IMR-90 (cell line): ENCODE measurements around the gene PCDH12. TPM values are rescaled to one million over a fixed set of nuclear protein-coding genes. Genes with fewer than 3 reads are reported as not detected.

Experiments
- ATAC-seq: fragments of 200-7000 bp; cut with Tn5 transposase; 2 replicates; pipeline ENCODE4 v1.9.1; 2020; ENCODE audit warnings: low read depth, mild to moderate bottlenecking, moderate library complexity
- BruUV-seq: library from RNA; stranded (reverse); fragments of 400-500 nt; replicated peaks from 2 replicates; lab custom pipeline; 2021; lab: Mats Ljungman, UMichigan
- CTCF ChIA-PET: fragments of 300-600 bp; formaldehyde crosslinking; extraction: SDS; loops from one replicate; lab custom pipeline; 2021; ENCODE audit warnings: antibody characterized with exemption; lab: Yijun Ruan, JAX
- POLR2A ChIA-PET: fragments of 300-600 bp; sonication (Branson Sonifier 250); formaldehyde crosslinking; loops from one replicate; lab custom pipeline; 2022; ENCODE audit warnings: antibody characterized with exemption; ENCODE audit not compliant: unreplicated experiment; lab: Charles Lee
- DNase-seq: peaks from one replicate; pipeline ENCODE4 v3.0.0; 2013
- H2AFZ ChIP-seq: replicated peaks from 2 replicates; pipeline ENCODE3; 2013; ENCODE audit warnings: low read length, mild to moderate bottlenecking; ENCODE audit not compliant: poor library complexity
- H2AK5ac ChIP-seq: 2 replicates; pipeline ENCODE4 v1.6.1; 2013; ENCODE audit warnings: low read depth, low read length, inconsistent platforms
- H2AK9ac ChIP-seq: replicated peaks from 2 replicates; pipeline ENCODE3; 2013; ENCODE audit warnings: mild to moderate bottlenecking, low read depth, low read length, moderate library complexity; ENCODE audit not compliant: poor library complexity
- H2BK120ac ChIP-seq: 2 replicates; pipeline ENCODE4 v1.6.1; 2013; ENCODE audit warnings: low read depth, low read length, inconsistent platforms
- H2BK15ac ChIP-seq: 3 replicates; pipeline ENCODE4 v1.6.1; 2013; ENCODE audit warnings: low read depth, low read length, inconsistent platforms
- H2BK20ac ChIP-seq: 2 replicates; pipeline ENCODE4 v1.6.1; 2013; ENCODE audit warnings: low read depth, mild to moderate bottlenecking, inconsistent platforms, low read length, moderate library complexity
- H2BK5ac ChIP-seq: 2 replicates; pipeline ENCODE4 v1.6.1; 2013; ENCODE audit warnings: mild to moderate bottlenecking, low read depth, low read length, inconsistent platforms; ENCODE audit not compliant: poor library complexity, severe bottlenecking
- H3K14ac ChIP-seq: replicated peaks from 2 replicates; pipeline ENCODE4 v1.6.1; 2013; ENCODE audit warnings: low read depth, low read length, inconsistent platforms
- H3K18ac ChIP-seq: 2 replicates; pipeline ENCODE4 v1.6.1; 2013; ENCODE audit warnings: low read depth, low read length, control low read depth
- H3K23ac ChIP-seq: 2 replicates; pipeline ENCODE4 v1.6.1; 2013; ENCODE audit warnings: low read depth, low read length, inconsistent platforms
- H3K27ac ChIP-seq: 2 replicates; pipeline ENCODE4 v1.5.1; 2013; ENCODE audit warnings: mild to moderate bottlenecking, control low read depth, low read length; ENCODE audit not compliant: insufficient read depth
- H3K27me3 ChIP-seq: 2 replicates; pipeline ENCODE4 v1.6.1; 2013; ENCODE audit warnings: low read length; ENCODE audit not compliant: control insufficient read depth, insufficient read depth
- H3K36me3 ChIP-seq: 2 replicates; pipeline ENCODE4 v1.6.1; 2013; ENCODE audit warnings: low read length, mixed read lengths; ENCODE audit not compliant: control insufficient read depth, insufficient read depth
- H3K4ac ChIP-seq: 2 replicates; pipeline ENCODE4 v1.6.1; 2013; ENCODE audit warnings: low read depth, low read length, inconsistent platforms
- H3K4me1 ChIP-seq: 2 replicates; pipeline ENCODE4 v1.6.1; 2013; ENCODE audit warnings: low read length, mixed read lengths; ENCODE audit not compliant: control insufficient read depth, insufficient read depth
- H3K4me2 ChIP-seq: 2 replicates; pipeline ENCODE4 v1.6.1; 2013; ENCODE audit warnings: low read depth, mild to moderate bottlenecking, control low read depth, low read length, moderate library complexity
- H3K4me3 ChIP-seq: 2 replicates; pipeline ENCODE4 v1.5.1; 2013; ENCODE audit warnings: low read depth, mild to moderate bottlenecking, control low read depth, low read length, moderate library complexity; ENCODE audit not compliant: insufficient read depth
- H3K56ac ChIP-seq: 2 replicates; pipeline ENCODE4 v1.6.1; 2013; ENCODE audit warnings: low read length, inconsistent platforms; ENCODE audit not compliant: insufficient read depth; ENCODE audit errors: extremely low read depth
- H3K79me1 ChIP-seq, 2 experiments: 2 replicates each; pipeline ENCODE4 v1.6.1; 2013; ENCODE audit warnings: low read length in 2 of 2, inconsistent platforms in 1 of 2, low read depth in 1 of 2
- H3K9ac ChIP-seq: 2 replicates; pipeline ENCODE4 v1.6.1; 2013; ENCODE audit warnings: low read depth, low read length, control low read depth
- H3K9me1 ChIP-seq: 2 replicates; pipeline ENCODE4 v1.6.1; 2013; ENCODE audit warnings: low read length, inconsistent platforms; ENCODE audit not compliant: insufficient read depth
- H3K9me3 ChIP-seq: 2 replicates; pipeline ENCODE4 v1.6.1; 2013; ENCODE audit warnings: low read length; ENCODE audit not compliant: control insufficient read depth, insufficient read depth
- H4K20me1 ChIP-seq: 2 replicates; pipeline ENCODE4 v1.6.1; 2013; ENCODE audit warnings: low read length, inconsistent platforms; ENCODE audit not compliant: insufficient read depth
- H4K5ac ChIP-seq: 2 replicates; pipeline ENCODE4 v1.6.1; 2013; ENCODE audit warnings: mild to moderate bottlenecking, low read depth, low read length, control low read depth
- H4K8ac ChIP-seq, 2 experiments: 2 replicates each; pipeline ENCODE4 v1.6.1; 2013; ENCODE audit warnings: low read depth in 2 of 2, low read length in 2 of 2, control low read depth in 1 of 2, inconsistent platforms in 1 of 2
- H4K91ac ChIP-seq: 2 replicates; pipeline ENCODE4 v1.6.1; 2013; ENCODE audit warnings: low read depth, low read length, inconsistent platforms; ENCODE audit not compliant: insufficient read depth
- RFX5 ChIP-seq: IDR thresholded peaks from 2 replicates; pipeline ENCODE4 v1.8.0; 2012; ENCODE audit warnings: low read depth, mild to moderate bottlenecking, low read length, moderate library complexity
- WGBS, 2 experiments: methylation state at CpG; one replicate each; pipeline versions ENCODE4 v1.1.5 to v1.1.7; 2013; ENCODE audit warnings: missing lambda C conversion rate in 2 of 2; ENCODE audit not compliant: insufficient read length in 1 of 2; ENCODE audit errors: extremely low coverage in 2 of 2; 5-methylcytosine and 5-hydroxymethylcytosine counted together
- dilution Hi-C: fragments of 300-500 bp; cut with HindIII; formaldehyde crosslinking; loops from one replicate; pipeline ENCODE4 v1.14.3; 2018; ENCODE audit warnings: low sequenced_read_pairs; ENCODE audit not compliant: unreplicated experiment
- in situ Hi-C: fragments of 300-500 bp; cut with MboI; formaldehyde crosslinking; loops from 3 replicates; pipeline ENCODE4 v1.14.3; 2019; ENCODE audit warnings: low sequenced_read_pairs, inconsistent platforms, mixed read lengths
- intact Hi-C: fragments of 100-400 bp; cut with micrococcal nuclease; formaldehyde crosslinking; loops from 2 replicates; pipeline ENCODE4 v1.10.0; 2022
- polyA plus RNA-seq, 3 experiments: library from polyadenylated mRNA; depleted of rRNA; stranded (reverse); fragments of >200 nt; gene quantifications; 2 replicates each; pipeline ENCODE4 v1.2.3, GENCODE V29; 2012; ENCODE audit warnings: low replicate concordance in 1 of 3
- total RNA-seq: library from RNA; depleted of rRNA; stranded (reverse); fragments of >200 nt; gene quantifications from 2 replicates; pipeline ENCODE4 v1.2.3, GENCODE V29; 2012

PCDH12 gene
- total and polyA plus RNA-seq, 2 of the 4 experiments (the other 2 are of a cell fraction): 0.02 to 0.18 TPM

GRCh38 chr5:141910271-141910673 lies 47.7 kb downstream of the PCDH12 start:
- Histone ChIP-seq H3K23ac (no peak overlapping the region), H3K36me3 (no peaks in the 10 kb centered on the region), H2BK20ac (no peak overlapping the region), H3K9me1 (no peaks in the 10 kb centered on the region), H3K27ac (no peak overlapping the region), H3K4me3 (no peak overlapping the region), H4K5ac (no peak overlapping the region), H2BK5ac (no peak overlapping the region), H3K18ac (no peak overlapping the region), H4K20me1 (no peaks in the 10 kb centered on the region), H3K4me1 (peaks cover 1% of the 10 kb centered on the region; the same call in 1 of the 2 replicates), H2BK120ac (no peak overlapping the region), H4K91ac (no peak overlapping the region), H3K79me1 (no peaks in the 10 kb centered on the region), H4K8ac (no peak overlapping the region), H3K14ac (no peak overlapping the region), H3K9ac (no peak overlapping the region), H3K9me3 (no peaks in the 10 kb centered on the region), H2AK9ac (no peak overlapping the region), H2AFZ (no peak overlapping the region), H3K27me3 (peaks cover 25% of the 10 kb centered on the region), H3K4ac (no peak overlapping the region), H2BK15ac (no peak overlapping the region), H2AK5ac (no peak overlapping the region), H3K56ac (no peak overlapping the region), H3K4me2 (no peak overlapping the region)
- ChIA-PET POLR2A (no interaction called here), CTCF (no interaction called here)
- WGBS, 2 experiments: 20% methylated on average over 1 of the region's 2 CpGs; no CpG with 5 or more reads in 1 of the 2 experiments
- intact Hi-C loops (no loop called here), dilution Hi-C loops (no loop called here), in situ Hi-C loops (no loop called here)
- no TSS peak for BruUV-seq
- no peak for ATAC-seq
- DNase-seq: no peak
- no peak for TF ChIP-seq RFX5
